22Rv1 (cell line): ENCODE measurements around the gene GREB1L.

ENCODE experiments used
- CTCF ChIP-seq: fragments of 450-650 bp; IDR thresholded peaks from 2 replicates; pipeline ENCODE4 v1.5.1; 2017; ENCODE audit warnings: mild to moderate bottlenecking
- ZFX ChIP-seq: fragments of 450-650 bp; IDR thresholded peaks from 2 replicates; pipeline ENCODE4 v1.6.1; 2017; ENCODE audit warnings: antibody characterized with exemption, borderline replicate concordance

- TF ChIP-seq CTCF (no peak), ZFX (no peak)
Observed at GRCh38 chr18:21509062-21509461, 267.0 kb downstream of the GREB1L start.
